ENCODE results near the gene GRB2.
"Not testable (repeated sequence)": the region's sequence is repeated elsewhere in the genome, so short reads cannot be mapped to it uniquely, and the experiment has no call there.

GRB2 gene

DNA sequence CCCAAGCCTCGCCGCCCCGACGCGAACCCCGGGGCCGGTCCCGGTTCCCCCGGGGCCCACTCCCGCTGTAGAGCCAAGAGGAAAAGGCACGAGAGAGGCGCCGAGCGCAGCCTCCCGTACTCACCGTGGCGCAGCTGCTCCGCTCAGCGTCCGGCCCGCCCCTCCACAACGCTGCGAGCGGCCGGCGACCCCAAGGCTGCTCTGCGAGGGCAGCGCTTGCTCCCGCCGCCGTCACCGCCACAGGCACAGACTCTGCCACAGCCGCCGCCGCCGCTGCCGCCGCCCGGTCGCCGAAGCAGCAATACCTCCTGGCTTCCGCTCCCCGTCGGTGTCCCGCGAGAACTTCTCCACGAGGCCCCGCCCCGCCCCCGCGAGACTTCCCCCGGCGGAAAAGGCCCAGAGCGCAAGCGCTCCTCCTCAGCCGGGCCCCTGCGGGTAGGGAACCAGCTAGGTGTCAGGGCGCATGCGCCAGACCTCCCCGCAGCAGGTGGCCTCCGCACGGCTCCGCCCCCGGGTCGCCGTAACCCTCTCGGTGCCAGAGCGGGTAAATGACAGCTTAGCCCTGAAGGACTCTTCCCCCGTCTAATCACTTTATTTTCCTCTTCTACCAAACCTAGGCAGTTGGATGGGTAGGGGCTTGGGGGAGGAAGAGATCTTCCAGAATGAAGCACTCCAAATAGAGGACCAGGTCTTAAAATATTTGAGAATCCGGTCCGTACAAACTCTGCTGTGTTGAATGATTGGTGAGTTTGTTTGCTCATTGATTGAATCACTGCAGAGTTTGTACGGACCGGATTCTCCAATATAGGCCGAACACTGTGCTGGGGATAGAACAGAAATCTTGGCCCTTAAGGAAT lies at the start of gene GRB2:
TSS of gene GRB2 (minus strand) at position 314 of the 857 bp plus-strand sequence. CDS start 12,050 bp downstream, outside the sequence.
- DNase-seq: peak; percentile 95

DNA sequence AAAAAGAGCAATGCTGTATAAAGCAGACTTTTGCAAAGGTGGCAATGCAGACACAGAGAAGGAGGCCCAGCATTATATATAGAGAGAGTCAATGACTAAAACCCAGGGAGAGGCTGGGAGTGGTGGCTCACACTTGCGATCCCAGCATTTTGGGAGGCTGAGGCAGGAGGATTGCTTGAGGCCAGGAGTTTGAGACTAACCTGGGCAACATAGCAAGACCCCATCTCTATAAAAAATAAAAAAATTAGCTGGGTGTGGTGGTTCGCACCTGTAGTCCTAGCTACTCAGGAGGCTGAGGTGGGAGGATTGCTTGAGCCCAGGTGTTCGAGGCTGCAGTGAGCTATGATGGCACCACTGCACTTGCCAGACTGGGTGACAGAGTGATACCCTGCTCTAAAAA lies 49.2 kb upstream of the GRB2 start:
- not testable (repeated sequence) for DNase-seq

DNA sequence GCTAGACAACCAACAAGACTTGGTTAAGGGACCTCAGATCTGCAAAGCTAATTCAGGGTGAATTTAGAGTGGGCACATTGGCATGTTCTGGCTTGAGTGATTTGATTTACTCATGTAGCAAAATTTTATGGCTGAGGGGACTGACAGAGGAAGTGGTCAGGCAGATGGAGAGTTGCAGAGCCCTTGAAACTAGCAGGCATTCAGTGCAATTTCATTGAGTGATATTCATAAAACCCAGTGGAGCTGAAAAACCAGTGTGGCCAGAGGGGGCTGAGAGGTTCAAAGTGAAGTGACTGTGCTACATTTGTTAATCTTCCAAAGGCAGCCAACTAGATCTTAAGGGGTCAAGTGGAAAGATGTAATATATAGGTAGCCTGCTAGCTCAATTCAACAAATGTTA lies 48.7 kb upstream of the GRB2 start:
- no peak for DNase-seq

DNA sequence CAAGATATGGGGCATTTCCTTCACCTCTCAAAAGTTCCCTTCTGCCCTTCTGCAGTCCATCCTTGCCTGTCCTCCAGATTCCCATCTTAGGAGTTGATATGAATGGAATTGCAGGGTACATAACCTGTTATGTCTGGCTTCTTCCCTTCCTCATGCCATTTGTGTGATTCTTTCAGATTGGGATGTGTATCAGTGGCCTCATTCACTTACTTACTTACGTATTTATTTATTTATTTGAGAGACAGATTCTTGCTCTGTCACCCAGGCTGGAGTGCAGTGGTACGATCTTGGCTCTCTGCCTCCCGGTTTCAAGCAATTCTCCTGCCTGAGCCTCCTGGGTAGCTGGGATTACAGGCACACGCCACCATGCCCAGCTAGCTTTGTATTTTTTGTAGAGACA lies 44.8 kb upstream of the GRB2 start:
- DNase-seq: no peak

DNA sequence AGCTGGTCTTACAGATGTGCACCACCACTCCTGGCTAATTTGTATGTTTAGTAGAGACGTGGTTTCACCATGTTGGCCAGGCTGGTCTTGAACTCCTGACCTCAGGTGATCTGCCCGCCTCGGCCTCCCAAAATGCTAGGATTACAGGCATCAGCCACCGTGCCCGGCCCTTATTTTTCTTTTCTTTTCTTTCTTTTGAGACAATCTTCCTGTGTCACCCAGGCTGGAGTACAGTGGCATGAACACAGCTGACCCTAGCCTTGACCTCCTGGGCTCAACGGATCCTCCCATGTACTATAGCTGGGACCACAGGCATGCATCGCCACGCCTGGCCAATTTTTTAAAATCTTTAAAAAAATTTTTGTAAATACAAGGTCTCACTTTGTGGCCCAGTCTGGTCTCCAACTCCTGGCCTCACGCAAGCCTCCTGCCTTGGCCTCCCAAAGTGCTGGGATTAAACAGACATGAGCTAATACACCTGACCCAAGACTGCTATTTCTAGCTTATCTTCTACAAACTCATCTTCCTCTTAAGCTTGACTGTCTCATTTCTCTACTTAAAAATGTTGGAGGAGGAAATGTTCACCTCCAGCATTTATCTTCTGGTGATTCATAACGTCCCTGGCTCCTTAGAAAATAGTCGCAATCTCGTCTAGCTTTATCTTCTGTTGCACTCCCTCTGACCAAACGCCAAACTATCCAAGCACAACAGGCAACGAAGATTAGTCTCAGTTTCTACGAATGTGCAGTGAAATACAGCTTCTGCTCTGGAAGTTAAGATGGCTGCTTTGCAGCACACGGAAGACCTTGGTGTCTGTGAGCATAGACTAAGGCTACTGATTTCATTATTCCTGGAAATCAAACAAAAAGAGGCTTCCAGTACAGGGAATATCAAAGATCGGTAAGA lies 42.7 kb upstream of the GRB2 start:
- no peak for DNase-seq

DNA sequence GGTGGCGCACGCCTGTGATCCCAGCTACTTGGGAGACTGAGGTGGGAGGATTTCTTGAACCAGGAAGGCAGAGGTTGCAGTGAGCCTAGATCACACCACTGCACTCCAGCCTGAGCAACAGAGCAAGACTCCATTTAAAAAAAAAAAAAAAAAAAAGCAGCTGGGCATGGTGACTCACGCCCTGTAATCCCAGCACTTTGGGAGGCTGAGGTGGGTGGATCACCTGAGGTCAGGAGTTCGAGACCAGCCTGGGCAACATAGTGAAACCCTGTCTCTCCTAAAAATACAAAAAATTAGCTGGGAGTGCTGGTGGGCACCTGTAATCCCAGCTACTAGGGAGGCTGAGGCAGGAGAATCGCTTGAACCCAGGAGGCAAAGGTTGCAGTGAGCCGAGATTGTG lies 40.4 kb upstream of the GRB2 start:
- DNase-seq: not testable (repeated sequence)

DNA sequence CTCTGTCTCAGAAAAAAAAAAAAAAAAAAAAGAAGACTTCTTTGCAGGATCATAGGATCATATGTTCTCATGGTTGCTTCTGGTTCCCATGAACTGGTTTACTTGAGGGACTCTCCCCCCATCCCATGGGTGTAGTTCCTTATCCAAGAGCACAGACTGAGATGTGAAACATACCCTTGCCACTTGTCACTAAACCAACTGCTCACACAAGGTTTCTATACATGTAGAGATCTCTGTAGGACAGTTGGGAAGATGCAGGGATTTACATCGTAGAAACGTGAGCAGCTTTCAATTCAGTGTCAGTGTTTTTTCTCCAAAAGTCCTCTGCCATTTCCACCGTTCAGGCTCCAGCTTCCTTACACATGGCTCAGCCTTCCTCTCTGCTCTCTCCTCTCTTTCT lies 39.8 kb upstream of the GRB2 start:
- no peak for DNase-seq

DNA sequence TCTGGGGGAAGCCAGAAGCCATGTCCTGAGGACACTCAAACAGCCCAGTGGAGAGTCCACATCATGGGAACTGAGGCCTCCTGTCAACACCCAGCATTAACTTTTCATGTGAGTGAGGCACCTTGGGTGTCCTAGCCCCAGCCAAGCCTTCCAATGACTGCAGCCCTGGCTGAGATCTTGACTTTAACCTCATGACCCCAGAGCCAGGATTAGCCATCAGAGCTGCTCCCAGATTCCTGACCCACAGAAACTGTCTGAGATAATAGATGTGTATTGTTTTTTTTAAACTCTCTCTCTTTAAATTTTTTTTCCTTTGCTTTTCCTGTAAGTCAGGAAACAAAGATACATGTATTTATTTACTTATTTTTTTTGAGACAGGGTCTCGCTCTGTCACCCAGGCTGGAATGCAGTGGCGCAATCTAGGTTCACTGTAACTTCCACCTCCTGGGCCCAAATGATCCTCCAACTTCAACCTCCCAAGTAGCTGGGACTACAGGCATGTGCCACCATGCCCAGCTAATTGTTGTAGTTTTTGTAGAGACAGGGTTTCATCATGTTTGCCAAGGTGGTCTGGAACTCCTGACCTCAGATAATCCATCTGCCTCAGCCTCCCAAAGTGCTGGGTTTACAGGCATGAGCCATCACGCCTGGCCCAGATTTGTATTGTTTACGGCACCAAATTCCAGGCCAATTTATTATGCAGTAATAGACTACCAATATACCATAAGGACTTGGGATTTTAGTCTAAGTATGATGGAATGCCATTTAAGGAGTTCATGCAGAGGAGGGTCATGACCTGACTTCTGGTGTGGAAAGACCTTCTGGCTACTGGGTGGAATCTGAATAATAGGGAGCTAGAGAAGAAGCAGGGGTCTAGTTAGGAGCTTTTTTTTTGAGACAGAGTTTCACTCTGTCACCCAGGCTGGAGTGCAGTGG lies 37.0 kb upstream of the GRB2 start:
- DNase-seq: no peak

DNA sequence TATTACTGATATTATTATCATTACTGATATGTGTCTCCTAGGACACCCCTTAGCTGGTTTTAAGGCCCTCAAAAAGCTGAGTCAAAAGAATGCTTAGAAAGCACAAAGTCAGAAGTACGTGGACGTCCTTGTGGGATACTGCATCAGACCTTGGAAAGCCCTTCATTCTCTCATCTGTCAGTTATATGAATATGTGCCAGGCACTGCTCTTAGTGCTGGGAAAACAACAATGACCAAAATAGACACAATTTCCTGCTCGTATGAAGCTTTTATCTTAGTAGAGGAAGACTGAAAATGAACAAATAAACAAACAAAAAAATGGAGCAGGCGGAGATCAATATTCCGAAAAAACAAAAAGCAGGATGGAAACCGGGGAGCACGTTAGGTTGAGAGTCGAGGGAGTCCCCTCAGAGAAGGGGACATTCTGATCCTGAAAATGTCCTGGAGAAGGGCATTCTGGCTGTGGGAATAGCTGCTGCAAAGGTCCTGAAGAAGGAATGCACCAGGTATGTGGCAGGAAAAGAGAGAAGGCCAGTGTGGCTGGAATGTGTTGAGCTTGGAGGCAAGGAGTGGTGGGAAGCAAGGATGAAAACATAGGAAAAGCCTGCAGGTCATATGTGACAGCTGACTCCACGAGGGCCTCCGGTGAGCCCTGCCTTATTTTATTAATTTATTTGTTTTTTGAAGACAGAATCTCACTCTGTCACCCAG lies 35.4 kb upstream of the GRB2 start:
- DNase-seq: no peak

DNA sequence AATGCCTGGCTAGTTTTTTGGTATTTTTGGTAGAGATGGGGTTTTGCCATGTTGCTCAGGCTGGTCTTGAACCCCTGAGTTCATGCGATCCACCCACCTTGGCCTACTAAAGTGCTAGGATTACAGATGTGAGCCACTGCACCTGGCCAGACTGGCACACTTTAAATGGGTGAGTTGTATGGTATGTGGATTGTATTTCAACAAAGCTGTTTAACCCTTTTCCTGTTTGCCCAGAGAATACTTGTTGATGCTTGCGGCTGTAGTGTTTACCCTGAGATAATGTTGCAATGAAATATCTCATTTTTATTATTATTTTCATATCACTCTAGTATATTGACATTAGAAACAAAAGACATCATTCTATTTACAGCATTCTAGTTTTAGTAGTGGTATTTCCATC lies 33.8 kb upstream of the GRB2 start:
- no peak for DNase-seq

DNA sequence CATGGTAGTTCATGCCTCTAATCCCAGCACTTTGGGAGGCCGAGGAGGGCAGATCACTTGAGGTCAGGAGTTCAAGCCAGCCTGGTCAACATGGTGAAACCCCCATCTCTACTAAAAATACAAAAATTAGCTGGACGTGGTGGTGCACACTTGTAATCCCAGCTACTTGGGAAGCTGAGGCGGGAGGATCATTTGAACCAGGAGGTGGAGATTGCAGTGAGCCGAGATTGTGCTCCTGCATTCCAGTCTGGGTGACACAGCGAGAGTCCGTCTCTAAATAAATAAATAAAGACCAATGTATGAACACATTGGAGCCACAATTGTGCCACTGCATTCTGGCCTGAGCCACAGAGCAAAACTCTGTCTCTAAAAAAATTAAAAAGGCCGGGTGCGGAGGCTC lies 31.9 kb upstream of the GRB2 start:
- DNase-seq: not testable (repeated sequence)

DNA sequence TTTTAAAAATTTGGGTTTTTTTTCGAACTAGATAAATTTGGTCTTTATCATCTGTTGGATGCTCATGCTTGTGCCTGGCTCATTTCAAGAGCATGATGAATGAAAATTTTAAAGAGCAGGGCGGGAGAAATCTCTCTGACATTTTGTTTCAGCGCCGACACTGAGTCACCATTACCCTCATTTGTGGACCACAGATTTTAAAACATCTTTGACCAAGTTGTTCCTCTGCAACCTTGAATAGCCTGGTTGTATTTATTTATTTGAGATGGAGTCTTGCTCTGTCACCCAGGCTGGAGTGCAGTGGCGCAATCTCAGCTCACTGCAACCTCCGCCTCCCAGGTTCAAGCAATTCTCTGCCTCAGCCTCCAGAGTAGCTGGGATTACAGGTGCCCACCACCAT lies 29.0 kb upstream of the GRB2 start:
- DNase-seq: not testable (repeated sequence)

DNA sequence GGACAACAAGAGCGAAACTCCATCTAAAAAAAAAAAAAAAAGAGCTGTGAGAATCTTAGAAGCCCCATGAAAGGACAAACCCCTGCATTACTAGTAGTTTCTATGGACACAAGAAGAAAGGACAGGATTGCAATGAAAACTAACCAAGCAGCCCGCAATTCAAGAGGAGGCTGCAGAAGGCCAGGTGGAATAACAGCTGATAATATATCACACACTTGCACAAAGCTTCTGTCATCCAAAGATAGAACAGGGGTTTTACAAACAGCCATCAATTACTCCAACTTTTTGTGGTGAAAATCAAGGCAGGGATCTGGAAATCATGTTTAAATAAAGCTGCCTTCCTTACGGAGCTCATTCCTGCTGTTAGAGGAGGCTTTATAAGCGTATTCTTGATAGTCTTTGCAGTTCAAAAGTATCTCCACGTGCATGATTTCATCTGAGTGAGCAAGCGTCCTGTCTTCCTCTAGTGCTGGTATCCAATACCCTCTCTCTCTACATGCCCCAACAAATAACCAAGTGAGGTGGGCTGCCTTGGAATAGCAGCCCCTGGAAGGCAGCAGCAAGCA lies 27.8 kb upstream of the GRB2 start:
- DNase-seq: peak; percentile 79

DNA sequence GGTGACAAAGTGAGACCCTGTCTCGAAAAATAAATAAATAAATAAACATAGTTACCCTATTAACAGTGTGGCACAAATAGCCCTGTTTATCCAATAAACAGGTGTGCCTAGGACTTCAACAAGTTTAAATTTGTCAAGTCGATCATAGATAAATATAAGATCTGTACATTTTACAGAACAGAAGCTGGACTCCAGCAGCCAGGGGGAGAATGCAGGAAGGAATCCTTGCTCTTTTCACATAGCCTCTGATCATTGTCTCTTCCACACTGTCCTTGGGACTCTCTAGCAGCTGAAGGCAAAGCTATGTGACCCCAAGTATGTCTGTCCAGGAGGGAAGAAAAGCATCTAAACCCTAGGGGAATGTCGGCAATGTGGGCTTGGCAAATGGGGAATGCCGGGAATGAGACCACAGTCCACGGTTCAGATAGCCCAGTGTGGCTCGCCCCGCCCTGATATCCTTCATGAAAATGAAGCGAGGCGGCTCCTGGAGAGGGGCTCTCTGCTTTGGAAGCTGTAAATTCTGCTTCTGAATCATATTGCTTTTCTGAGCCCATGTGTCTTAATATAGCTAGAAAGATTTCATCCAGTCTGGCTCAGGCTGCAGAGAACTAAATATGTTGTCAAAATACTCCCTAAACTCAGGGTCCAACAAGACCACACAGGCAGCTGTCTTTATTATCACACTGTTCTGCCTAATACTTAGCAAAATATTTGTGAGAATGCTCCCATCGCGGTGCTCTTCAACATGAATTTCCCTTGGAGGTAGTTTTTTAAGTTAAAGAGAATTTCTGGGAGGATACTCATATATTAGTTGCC lies 24.9 kb upstream of the GRB2 start:
- no peak for DNase-seq

DNA sequence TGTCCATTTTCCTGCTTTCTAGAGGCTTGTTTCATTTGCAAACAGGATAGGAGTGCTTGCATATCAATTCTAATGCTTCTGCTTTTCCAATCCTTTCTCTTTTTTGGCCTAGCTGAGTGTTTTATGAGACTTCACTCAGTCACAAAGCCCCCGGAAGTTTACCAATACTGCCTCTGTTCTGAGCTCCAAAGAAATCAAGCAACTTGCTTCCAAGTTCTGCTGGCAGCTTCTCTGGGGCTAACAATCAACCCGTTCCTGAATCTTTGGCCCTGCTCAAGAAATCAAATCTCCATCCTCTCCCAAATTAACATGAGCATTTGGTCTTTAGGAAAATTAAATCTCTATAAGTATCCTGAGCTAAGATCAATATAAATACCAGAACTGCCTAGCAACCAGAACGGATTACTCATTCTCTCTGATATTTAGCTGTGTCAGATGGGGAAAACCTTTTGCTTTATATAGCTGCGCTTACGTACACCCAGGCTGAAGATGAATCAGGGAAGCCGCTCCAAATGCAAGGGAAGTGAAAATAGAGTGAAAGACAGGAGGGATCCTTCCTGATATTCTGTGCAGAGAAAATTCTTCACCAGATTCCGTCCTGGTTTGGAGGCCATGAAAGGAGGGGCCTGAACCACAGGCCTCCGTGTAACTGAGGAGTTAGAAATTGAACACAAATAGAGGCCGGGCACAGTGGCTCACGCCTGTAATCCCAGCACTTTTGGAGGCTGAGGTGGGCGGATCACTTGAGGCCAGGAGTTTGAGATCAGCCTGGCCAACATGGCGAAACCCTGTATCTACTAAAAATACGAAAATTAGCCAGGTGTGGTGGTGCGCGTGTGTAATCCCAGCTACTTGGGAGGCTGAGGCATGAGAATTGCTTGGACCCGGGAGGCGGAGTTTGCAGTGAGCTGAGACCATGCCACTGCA lies 23.3 kb upstream of the GRB2 start:
- no peak for DNase-seq

DNA sequence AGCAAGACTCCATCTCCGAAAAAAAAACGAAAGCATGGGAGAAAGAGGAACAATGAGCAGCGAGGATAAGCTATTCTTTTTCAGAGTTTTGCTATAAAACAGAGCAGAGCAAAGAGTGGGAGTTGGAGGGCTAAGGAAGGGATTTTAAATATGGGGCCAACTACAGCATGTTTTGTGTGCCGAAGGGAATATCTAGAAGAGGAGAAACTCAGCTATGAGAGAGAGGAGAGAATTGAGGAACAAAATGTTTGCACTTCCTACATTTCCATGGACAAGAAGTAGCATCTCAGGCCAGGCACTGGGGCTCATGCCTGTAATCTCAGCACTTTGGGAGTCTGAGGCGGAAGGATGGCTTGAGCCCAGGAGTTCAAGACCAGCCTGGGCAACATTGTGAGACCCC lies 13.1 kb upstream of the GRB2 start:
- DNase-seq: no peak

DNA sequence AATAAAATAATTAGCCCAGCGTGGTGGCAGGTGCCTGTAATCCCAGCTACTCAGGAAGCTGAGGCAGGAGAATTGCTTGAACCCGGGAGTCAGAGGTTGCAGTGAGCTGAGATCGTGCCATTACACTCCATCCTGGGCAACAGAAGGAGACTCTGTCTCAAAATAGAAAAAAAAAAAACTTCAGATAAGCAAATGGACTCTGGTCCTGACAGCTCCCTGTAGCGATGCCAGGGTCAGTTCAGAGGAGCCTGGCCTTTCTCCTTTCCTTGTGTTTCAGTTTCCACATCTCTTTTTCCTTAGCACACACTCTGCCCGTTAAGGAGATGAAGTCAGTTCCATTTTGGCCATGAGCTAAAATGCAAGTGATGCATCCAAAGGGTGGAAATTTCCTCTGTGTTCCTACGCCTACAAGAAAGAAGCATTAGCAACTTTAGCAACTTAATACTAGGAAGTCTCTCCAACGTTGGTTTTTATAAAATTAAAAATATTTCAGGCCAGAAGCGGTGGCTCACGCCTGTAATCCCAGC lies 11.6 kb upstream of the GRB2 start:
- DNase-seq: no peak

DNA sequence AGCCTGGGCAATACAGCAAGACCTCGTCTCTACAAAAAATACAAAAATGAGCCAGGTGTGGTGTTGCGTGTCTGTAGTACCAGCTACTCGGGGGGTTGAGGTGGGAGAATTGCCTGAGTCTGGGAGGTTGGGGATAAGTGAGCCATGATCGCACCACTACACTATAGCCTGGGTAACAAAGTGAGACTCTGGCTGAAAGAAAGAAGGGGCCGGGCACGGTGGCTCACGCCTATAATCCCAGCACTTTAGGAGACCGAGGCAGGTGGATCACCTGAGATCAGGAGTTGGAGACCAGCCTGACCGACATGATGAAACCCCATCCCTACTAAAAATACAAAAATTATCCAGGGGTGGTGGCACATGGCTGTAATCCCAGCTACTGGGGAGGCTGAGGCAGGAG lies 10.5 kb upstream of the GRB2 start:
- no peak for DNase-seq

DNA sequence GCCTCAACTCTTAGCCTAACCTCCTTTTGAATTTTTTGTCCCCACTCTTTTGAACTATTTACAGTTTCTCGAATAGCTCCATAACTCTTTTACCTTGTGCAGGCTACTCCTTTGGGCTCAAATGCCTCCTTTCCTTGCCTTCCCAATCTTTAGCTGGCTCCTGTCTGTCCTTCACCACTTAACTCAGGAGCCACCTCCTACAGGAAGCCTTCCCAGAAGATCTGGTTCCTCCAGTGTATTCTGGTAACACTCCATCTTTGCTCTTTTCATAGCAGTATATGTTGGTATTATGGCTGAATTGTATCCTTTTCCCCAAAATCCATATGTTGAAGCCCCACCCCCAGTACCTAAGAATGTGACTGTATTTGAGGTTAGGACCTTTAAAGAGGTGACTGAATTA lies 9.0 kb upstream of the GRB2 start:
- no peak for DNase-seq
